ENCODE results near the gene ZC3H4. TPM values are rescaled to one million over a fixed set of nuclear protein-coding genes. Genes with fewer than 3 reads are reported as not detected.

Gene ZC3H4
- total and polyA plus RNA-seq, 9 of the 15 experiments (the other 6 are each of a cell fraction or from before 2014, with no cell fraction given) = 2.2 to 75.6 (median 18.3) TPM

GRCh38 chr19:47157431-47158321, 44.1 kb upstream of the ZC3H4 start (continued):
- TF ChIP-seq ILK (tag; IDR thresholded peaks at IDR 0.05; ENCODE audit: borderline replicate concordance, low read depth) (no peak), PCBP2 (IDR thresholded peaks at IDR 0.05; ENCODE audit: low read depth, low read length, poor library complexity, severe bottlenecking) (no peak), ZNF589 (CRISPR knock-in tag; IDR thresholded peaks at IDR 0.05; ENCODE audit: low read depth) (no peak), XRCC4 (IDR thresholded peaks at IDR 0.05; ENCODE audit: extremely low read depth, insufficient read depth, insufficient read length) (no peak), SPI1 (IDR thresholded peaks at IDR 0.05; ENCODE audit: borderline replicate concordance, low read depth, low read length) (peak; percentile 55), ZNF830 (CRISPR knock-in tag; IDR thresholded peaks at IDR 0.05) (no peak), ZNF12 (CRISPR knock-in tag; IDR thresholded peaks at IDR 0.05) (no peak), CTCF (IDR thresholded peaks at IDR 0.05 in 2 of 3, conservative IDR thresholded peaks at IDR 0.05 in 1 of 3; ENCODE audit: insufficient read depth in 2 of 3, low read depth in 1 of 3, low read length in 3 of 3) (no peak), SAP30 (IDR thresholded peaks at IDR 0.05; ENCODE audit: borderline replicate concordance, insufficient read depth, low read depth, low read length, poor library complexity, severe bottlenecking) (no peak), ZNF639 (CRISPR knock-in tag; conservative IDR thresholded peaks at IDR 0.05 in 1 of 2, IDR thresholded peaks at IDR 0.05 in 1 of 2) (no peak), TRIM28 (IDR thresholded peaks at IDR 0.05) (no peak), MXD1 (CRISPR knock-in tag; IDR thresholded peaks at IDR 0.05; ENCODE audit: borderline replicate concordance, poor library complexity, severe bottlenecking) (no peak), PHB2 (IDR thresholded peaks at IDR 0.05; ENCODE audit: low read depth) (no peak), ZNF23 (CRISPR knock-in tag; IDR thresholded peaks at IDR 0.05) (no peak), CC2D1A (IDR thresholded peaks at IDR 0.05) (no peak)
- TF ChIP-seq, protein P1, sequence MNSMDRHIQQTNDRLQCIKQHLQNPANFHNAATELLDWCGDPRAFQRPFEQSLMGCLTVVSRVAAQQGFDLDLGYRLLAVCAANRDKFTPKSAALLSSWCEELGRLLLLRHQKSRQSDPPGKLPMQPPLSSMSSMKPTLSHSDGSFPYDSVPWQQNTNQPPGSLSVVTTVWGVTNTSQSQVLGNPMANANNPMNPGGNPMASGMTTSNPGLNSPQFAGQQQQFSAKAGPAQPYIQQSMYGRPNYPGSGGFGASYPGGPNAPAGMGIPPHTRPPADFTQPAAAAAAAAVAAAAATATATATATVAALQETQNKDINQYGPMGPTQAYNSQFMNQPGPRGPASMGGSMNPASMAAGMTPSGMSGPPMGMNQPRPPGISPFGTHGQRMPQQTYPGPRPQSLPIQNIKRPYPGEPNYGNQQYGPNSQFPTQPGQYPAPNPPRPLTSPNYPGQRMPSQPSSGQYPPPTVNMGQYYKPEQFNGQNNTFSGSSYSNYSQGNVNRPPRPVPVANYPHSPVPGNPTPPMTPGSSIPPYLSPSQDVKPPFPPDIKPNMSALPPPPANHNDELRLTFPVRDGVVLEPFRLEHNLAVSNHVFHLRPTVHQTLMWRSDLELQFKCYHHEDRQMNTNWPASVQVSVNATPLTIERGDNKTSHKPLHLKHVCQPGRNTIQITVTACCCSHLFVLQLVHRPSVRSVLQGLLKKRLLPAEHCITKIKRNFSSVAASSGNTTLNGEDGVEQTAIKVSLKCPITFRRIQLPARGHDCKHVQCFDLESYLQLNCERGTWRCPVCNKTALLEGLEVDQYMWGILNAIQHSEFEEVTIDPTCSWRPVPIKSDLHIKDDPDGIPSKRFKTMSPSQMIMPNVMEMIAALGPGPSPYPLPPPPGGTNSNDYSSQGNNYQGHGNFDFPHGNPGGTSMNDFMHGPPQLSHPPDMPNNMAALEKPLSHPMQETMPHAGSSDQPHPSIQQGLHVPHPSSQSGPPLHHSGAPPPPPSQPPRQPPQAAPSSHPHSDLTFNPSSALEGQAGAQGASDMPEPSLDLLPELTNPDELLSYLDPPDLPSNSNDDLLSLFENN (IDR thresholded peaks at IDR 0.05; ENCODE audit: low read depth in 2 of 2, low read length in 2 of 2) = no peak
- TF ChIP-seq, protein P2, sequence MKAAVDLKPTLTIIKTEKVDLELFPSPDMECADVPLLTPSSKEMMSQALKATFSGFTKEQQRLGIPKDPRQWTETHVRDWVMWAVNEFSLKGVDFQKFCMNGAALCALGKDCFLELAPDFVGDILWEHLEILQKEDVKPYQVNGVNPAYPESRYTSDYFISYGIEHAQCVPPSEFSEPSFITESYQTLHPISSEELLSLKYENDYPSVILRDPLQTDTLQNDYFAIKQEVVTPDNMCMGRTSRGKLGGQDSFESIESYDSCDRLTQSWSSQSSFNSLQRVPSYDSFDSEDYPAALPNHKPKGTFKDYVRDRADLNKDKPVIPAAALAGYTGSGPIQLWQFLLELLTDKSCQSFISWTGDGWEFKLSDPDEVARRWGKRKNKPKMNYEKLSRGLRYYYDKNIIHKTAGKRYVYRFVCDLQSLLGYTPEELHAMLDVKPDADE (conservative IDR thresholded peaks at IDR 0.05; ENCODE audit: control insufficient read depth, low read depth, low read length) = no peak
